ENCODE data around the gene HSD11B1. TPM values are rescaled to one million over a fixed set of nuclear protein-coding genes. Genes with fewer than 3 reads are reported as not detected.
A peak's percentile ranks its signal among the peaks of the same experiment; 100 is the strongest.

Gene HSD11B1
- total RNA-seq, 2 experiments from 2014 or later, result 0.33 TPM; not detected in 1

GRCh38 chr1:209755256-209755655 lies 50.6 kb downstream of the HSD11B1 start:
- Histone ChIP-seq H3K4me3 (ENCODE audit: low read length) (peak overlapping the region; percentile 68), H3K4me1 (ENCODE audit: insufficient read depth, low read length) (peaks cover 76% of the 10 kb centered on the region), H3K27me3 (ENCODE audit: control insufficient read depth in 1 of 2, insufficient read depth in 2 of 2, low read length in 2 of 2) (no peaks in the 10 kb centered on the region), H3K27ac (ENCODE audit: low read depth in 1 of 2, low read length in 2 of 2) (peak overlapping the region; percentile 60 to 61), H3K36me3 (ENCODE audit: insufficient read depth, low read length) (peaks cover 22% of the 10 kb centered on the region), H3K9me3 (ENCODE audit: control insufficient read depth in 1 of 2, insufficient read depth in 1 of 2, low read length in 2 of 2) (no peaks in the 10 kb centered on the region)
- DNase-seq (no peak), ATAC-seq (ENCODE audit: poor library complexity) (no peak)
- H3K27ac Mint-ChIP-seq, result peak overlapping the region; percentile 89
- ChIA-PET POLR2A (interaction anchor here (0.9 to 13.9 kb wide), 6 partner anchors 7 to 31 kb away, joined by 3 to 478 read pairs (median 31); partner anchors contain the start of gene C1orf74), CTCF (interaction anchor here (1.0 to 2.7 kb wide), 4 partner anchors 7 to 68 kb away, joined by 3 to 16 read pairs (median 10); no protein-coding TSS in a partner anchor)
- peaks cover 80% of the 10 kb centered on the region for H3K4me1 Mint-ChIP-seq (ENCODE audit: low read depth)
- H3K36me3 Mint-ChIP-seq (ENCODE audit: low read depth), result peaks cover 46% of the 10 kb centered on the region
- intact Hi-C loops (cut with DNase I, micrococcal nuclease), result no loop called here
- peak overlapping the region; percentile 88 for H3K4me3 Mint-ChIP-seq
- no peaks in the 10 kb centered on the region for H3K9me3 Mint-ChIP-seq
- TF ChIP-seq CTCF (IDR thresholded peaks at IDR 0.05), result no peak
- H3K27me3 Mint-ChIP-seq, result no peaks in the 10 kb centered on the region

- Mint-ChIP-seq H3K27ac (peak within 1 kb of the TSS; percentile 89), H3K9me3 (no peaks in the 10 kb centered on the region), H3K4me1 (ENCODE audit: low read depth) (peaks cover 79% of the 10 kb centered on the region), H3K27me3 (no peaks in the 10 kb centered on the region), H3K4me3 (peak within 1 kb of the TSS; percentile 88), H3K36me3 (ENCODE audit: low read depth) (peaks cover 54% of the 10 kb centered on the region)
- Histone ChIP-seq H3K4me1 (ENCODE audit: insufficient read depth, low read length) (peaks cover 77% of the 10 kb centered on the region), H3K4me3 (ENCODE audit: low read length) (peak within 1 kb of the TSS; percentile 68), H3K27ac (ENCODE audit: low read depth in 1 of 2, low read length in 2 of 2) (peak within 1 kb of the TSS; percentile 61 to 79), H3K27me3 (ENCODE audit: control insufficient read depth in 1 of 2, insufficient read depth in 2 of 2, low read length in 2 of 2) (no peaks in the 10 kb centered on the region), H3K9me3 (ENCODE audit: control insufficient read depth in 1 of 2, insufficient read depth in 1 of 2, low read length in 2 of 2) (no peaks in the 10 kb centered on the region), H3K36me3 (ENCODE audit: insufficient read depth, low read length) (peaks cover 30% of the 10 kb centered on the region)
- POLR2A ChIA-PET, result interaction anchor here (0.9 to 13.9 kb wide), 9 partner anchors 8 to 72 kb away, joined by 3 to 478 read pairs (median 4); partner anchors contain the start of genes C1orf74 and UTP25
- ATAC-seq (ENCODE audit: poor library complexity) (peak; percentile 91), DNase-seq (peak; percentile 60 to 92 (median 70))
- no peak for TF ChIP-seq CTCF (IDR thresholded peaks at IDR 0.05)
- CTCF ChIA-PET, result interaction anchor here (1.0 to 2.7 kb wide), 4 partner anchors 8 to 67 kb away, joined by 3 to 16 read pairs (median 10); no protein-coding TSS in a partner anchor
- intact Hi-C loops (cut with DNase I, micrococcal nuclease), result loop anchor here in 1 of 2 experiments (1.0 kb wide), 1 partner anchor 12 kb away; no protein-coding TSS in a partner anchor
Observed at GRCh38 chr1:209755926-209756614, 51.4 kb downstream of the HSD11B1 start, which contains the start of gene TRAF3IP3. Gene TRAF3IP3, plus strand, starts transcription at chr1:209756053. Its CDS starts 3,987 bp downstream, at chr1:209760040.

- peaks cover 61% of the 10 kb centered on the region for H3K36me3 Mint-ChIP-seq (ENCODE audit: low read depth)
- ATAC-seq (ENCODE audit: poor library complexity) (peak; percentile 48), DNase-seq (peak in 11 of 14 experiments; percentile 10 to 72 (median 26))
- ChIA-PET POLR2A (interaction anchor here (1.1 to 13.9 kb wide), 7 partner anchors 11 to 71 kb away, joined by 3 to 478 read pairs (median 22); partner anchors contain the start of genes C1orf74 and UTP25), CTCF (interaction anchor here (1.4 to 2.7 kb wide), 4 partner anchors 9 to 66 kb away, joined by 3 to 16 read pairs (median 10); no protein-coding TSS in a partner anchor)
- H3K4me1 ChIP-seq (ENCODE audit: insufficient read depth, low read length), result peaks cover 76% of the 10 kb centered on the region
- no peak for TF ChIP-seq CTCF (IDR thresholded peaks at IDR 0.05)
- H3K27me3 ChIP-seq (ENCODE audit: control insufficient read depth in 1 of 2, insufficient read depth in 2 of 2, low read length in 2 of 2), result no peaks in the 10 kb centered on the region
- H3K4me3 ChIP-seq (ENCODE audit: low read length), result peak overlapping the region; percentile 68
- peak overlapping the region; percentile 89 for H3K27ac Mint-ChIP-seq
- H3K4me1 Mint-ChIP-seq (ENCODE audit: low read depth), result peaks cover 79% of the 10 kb centered on the region
- H3K9me3 ChIP-seq (ENCODE audit: control insufficient read depth in 1 of 2, insufficient read depth in 1 of 2, low read length in 2 of 2), result no peaks in the 10 kb centered on the region
- peak overlapping the region; percentile 88 for H3K4me3 Mint-ChIP-seq
- no peaks in the 10 kb centered on the region for H3K9me3 Mint-ChIP-seq
- intact Hi-C loops (cut with DNase I, micrococcal nuclease), result loop anchor here (1.0 kb wide), 2 partner anchors 10 to 11 kb away; no protein-coding TSS in a partner anchor
- peaks cover 38% of the 10 kb centered on the region for H3K36me3 ChIP-seq (ENCODE audit: insufficient read depth, low read length)
- H3K27me3 Mint-ChIP-seq, result no peaks in the 10 kb centered on the region
- H3K27ac ChIP-seq (ENCODE audit: low read depth in 1 of 2, low read length in 2 of 2), result peak overlapping the region; percentile 61 to 79
Observed at GRCh38 chr1:209756615-209757445, 52.2 kb downstream of the HSD11B1 start.

All from CD4-positive, alpha-beta T cell (primary cell).